Measurements from ENCODE around the gene PTPRCAP.
"Not testable (repeated sequence)": the region's sequence is repeated elsewhere in the genome, so short reads cannot be mapped to it uniquely, and the experiment has no call there.

GRCh38 chr11:67477344-67478050 lies 40.0 kb upstream of the PTPRCAP start:
- not testable (repeated sequence) for TF ChIP-seq POLR2A, CTCF (IDR thresholded peaks at IDR 0.05)
